ENCODE results near the gene ATP11A.
"Not testable (repeated sequence)": the region's sequence is repeated elsewhere in the genome, so short reads cannot be mapped to it uniquely, and the experiment has no call there.

The ATP11A gene

DNA sequence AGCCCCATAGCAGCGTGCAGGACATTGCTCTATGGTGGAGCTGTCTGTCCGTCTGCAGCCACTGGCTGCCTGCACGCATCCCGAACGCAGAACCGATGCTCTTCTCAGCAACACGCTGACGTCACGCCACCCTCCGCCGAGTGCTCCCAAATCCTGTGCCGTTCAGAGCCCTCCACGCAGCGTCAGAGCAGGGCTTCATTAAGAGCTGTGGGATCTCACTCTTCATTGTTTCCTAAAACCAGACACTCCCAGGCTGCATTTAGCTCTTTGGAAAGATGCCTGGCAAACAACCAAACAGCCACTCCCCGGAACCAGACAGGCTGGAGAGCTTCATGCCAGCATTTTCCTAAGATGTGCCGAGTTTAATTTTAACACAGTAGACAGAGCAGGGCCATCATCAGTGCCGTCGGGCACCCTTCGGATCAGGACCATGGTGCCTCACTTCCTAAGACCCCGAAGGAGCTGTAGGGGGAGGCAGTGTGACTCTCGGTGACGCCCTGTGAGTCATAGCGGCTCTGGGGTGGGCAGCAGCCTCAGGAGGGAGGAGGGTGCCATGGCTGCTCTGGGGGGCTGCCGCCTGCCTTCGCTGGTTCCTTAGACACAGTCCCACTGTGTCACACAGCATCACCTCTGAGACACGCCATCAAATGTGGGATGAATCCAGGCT lies 147.7 kb downstream of the ATP11A start:
- Histone ChIP-seq H3K9ac (ENCODE audit: low read length) (no peak overlapping the region), H3K36me3 (ENCODE audit: control insufficient read depth, insufficient read depth, low read length, severe bottlenecking) (peaks cover 23% of the 10 kb centered on the region), H3K27me3 (replicated peaks; ENCODE audit: control insufficient read depth, insufficient read depth, low read length) (no peaks in the 10 kb centered on the region), H3K4me1 (ENCODE audit: control insufficient read depth, insufficient read depth, low read length) (peaks cover 23% of the 10 kb centered on the region), H3K9me3 (ENCODE audit: control insufficient read depth, low read length) (no peaks in the 10 kb centered on the region), H3K4me3 (ENCODE audit: low read length) (no peak overlapping the region)
- peak; percentile 4 for DNase-seq (ENCODE audit: low read depth)

DNA sequence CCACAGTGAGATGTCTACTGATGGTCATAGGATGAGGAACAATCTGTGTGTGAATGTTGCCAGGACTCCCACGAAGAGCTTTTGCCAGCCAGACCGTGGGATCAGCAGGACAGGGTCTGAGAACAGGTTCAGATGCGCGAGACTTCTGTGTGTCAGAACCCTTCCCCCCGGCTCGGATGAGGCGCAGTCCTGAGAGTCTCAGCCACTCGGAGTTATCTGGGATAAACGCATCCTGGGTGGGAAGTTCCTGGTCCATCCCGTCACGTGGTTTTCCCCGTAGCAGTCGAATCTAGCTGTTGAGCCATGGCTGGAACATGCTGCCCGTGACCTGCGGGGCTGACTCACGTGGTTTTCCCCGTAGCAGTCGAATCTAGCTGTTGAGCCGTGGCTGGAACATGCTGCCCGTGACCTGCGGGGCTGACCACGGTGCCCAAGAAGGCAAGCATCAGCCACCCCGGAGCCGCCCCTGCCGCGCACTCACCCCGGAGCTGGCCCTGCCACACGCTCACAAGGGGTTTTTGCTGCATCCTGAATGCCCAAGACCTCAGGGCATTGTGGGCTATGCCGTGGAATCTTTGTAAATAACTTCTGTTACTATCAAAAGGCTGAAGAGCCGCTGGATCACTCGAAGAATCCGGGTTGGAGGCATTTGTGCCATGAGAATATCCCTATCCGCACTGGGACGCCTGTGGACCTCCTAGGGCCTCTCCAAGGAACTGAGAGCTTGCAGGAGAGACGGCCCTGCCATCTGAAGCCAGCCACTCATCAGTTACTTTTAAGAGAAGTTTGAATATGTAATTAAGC lies 148.4 kb downstream of the ATP11A start:
- Histone ChIP-seq H3K27me3 (replicated peaks; ENCODE audit: control insufficient read depth, insufficient read depth, low read length) (no peaks in the 10 kb centered on the region), H3K9me3 (ENCODE audit: control insufficient read depth, low read length) (no peaks in the 10 kb centered on the region), H3K9ac (ENCODE audit: low read length) (no peak overlapping the region), H3K36me3 (ENCODE audit: control insufficient read depth, insufficient read depth, low read length, severe bottlenecking) (peaks cover 16% of the 10 kb centered on the region), H3K4me3 (ENCODE audit: low read length) (no peak overlapping the region), H3K4me1 (ENCODE audit: control insufficient read depth, insufficient read depth, low read length) (peaks cover 30% of the 10 kb centered on the region)
- DNase-seq (ENCODE audit: low read depth) = no peak

DNA sequence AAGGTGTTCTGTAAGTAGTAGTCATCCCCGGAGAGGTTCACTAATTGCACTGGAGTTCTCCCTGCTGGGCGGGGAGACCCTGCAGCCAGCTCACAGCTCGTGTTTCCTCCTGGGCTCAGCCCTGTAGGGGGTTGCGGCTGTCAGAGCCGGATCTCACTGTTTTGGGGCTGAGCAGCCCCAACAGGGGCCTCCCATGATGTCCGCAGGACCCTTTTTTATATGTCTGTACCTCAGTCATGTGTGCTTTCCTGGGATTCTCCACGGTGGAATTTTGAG lies 148.9 kb downstream of the ATP11A start:
- no peak for DNase-seq (ENCODE audit: low read depth)
- no peak overlapping the region for H3K9ac ChIP-seq (ENCODE audit: low read length)
- H3K27me3 ChIP-seq (replicated peaks; ENCODE audit: control insufficient read depth, insufficient read depth, low read length) = no peaks in the 10 kb centered on the region
- no peaks in the 10 kb centered on the region for H3K9me3 ChIP-seq (ENCODE audit: control insufficient read depth, low read length)
- H3K4me1 ChIP-seq (ENCODE audit: control insufficient read depth, insufficient read depth, low read length) = peaks cover 30% of the 10 kb centered on the region
- H3K4me3 ChIP-seq (ENCODE audit: low read length) = no peak overlapping the region
- H3K36me3 ChIP-seq (ENCODE audit: control insufficient read depth, insufficient read depth, low read length, severe bottlenecking) = peaks cover 11% of the 10 kb centered on the region

DNA sequence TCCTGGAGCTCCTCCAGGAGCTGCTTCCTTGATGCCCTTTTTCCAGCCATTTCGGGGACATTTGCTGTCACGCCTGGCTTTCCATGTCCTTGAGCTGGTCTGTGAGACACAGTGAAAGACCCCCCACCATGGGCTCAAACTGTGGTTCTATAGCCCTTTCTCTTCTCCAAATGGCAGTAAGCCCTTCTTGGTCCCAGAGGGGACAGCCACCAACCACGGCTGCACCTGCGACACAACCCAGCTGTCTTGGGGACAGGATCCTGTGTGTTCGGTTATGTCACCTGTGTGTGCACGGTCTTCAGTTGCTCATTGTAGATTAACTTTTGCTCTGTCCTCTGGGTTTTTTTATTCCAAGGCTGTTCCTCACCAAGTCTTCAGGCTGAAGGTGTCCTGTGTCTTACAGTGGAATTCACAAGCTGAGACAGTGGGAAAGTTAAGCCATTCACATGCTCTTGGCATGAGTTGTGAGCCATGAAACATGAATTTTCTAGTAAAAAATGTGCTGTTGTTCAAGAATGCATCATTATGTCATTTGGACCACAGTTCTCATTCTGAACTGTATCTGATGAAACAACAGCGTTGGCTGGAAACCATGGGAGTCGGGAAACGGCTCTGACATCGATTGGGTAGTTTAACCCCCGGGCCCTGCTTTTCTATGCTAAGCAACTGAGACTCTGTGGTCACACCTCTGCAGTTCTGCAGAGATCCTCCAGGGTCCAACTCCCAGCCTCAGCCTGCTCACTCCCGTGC lies 149.7 kb downstream of the ATP11A start:
- Histone ChIP-seq H3K4me1 (ENCODE audit: control insufficient read depth, insufficient read depth, low read length) (peaks cover 30% of the 10 kb centered on the region), H3K9me3 (ENCODE audit: control insufficient read depth, low read length) (no peaks in the 10 kb centered on the region), H3K36me3 (ENCODE audit: control insufficient read depth, insufficient read depth, low read length, severe bottlenecking) (peaks cover 4% of the 10 kb centered on the region), H3K9ac (ENCODE audit: low read length) (no peak overlapping the region), H3K4me3 (ENCODE audit: low read length) (no peak overlapping the region), H3K27me3 (replicated peaks; ENCODE audit: control insufficient read depth, insufficient read depth, low read length) (no peaks in the 10 kb centered on the region)
- peak; percentile 25 for DNase-seq (ENCODE audit: low read depth)

DNA sequence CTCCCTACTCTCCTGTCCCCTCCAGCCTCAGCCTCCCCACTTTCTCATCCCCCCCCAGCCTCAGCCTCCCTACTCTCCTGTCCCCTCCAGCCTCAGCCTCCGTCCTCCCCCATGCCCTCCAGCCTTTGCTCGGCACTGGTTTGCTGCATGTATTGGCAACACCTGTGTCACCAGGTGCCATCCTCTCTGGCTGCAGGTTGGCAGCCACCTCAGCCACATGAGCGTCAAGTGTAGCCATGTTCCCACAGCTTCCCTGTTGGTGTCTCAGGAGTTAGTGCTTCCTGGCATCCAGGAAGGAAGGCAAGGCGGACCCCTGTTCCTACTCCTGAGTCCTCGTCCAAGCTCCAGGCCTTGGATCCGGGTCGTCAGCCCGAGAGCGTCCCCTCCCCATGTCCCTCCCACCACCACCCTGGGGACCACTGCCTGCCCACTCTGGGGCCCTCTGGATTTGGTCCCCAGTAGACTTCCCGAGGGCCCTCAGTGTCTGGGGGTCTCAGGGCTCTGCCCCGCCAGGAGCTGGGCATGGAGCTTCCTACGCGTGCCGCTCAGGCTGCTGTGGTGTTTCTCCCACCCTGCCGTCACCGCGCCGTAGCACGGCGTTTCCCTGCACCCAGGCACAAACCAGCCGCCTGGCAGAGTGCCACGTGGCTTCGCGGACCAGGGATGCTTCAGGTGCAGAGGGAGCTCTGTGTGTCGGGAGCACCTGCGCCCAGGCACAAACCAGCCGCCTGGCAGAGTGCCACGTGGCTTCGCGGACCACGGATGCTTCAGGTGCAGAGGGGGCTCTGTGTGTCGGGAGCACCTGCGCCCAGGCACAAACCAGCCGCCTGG lies 150.8 kb downstream of the ATP11A start:
- peaks cover 30% of the 10 kb centered on the region for H3K4me1 ChIP-seq (ENCODE audit: control insufficient read depth, insufficient read depth, low read length)
- no peak overlapping the region for H3K9ac ChIP-seq (ENCODE audit: low read length)
- H3K9me3 ChIP-seq (ENCODE audit: control insufficient read depth, low read length) = no peaks in the 10 kb centered on the region
- H3K4me3 ChIP-seq (ENCODE audit: low read length) = no peak overlapping the region
- no peaks in the 10 kb centered on the region for H3K36me3 ChIP-seq (ENCODE audit: control insufficient read depth, insufficient read depth, low read length, severe bottlenecking)
- H3K27me3 ChIP-seq (replicated peaks; ENCODE audit: control insufficient read depth, insufficient read depth, low read length) = no peaks in the 10 kb centered on the region
- DNase-seq (ENCODE audit: low read depth) = no peak

DNA sequence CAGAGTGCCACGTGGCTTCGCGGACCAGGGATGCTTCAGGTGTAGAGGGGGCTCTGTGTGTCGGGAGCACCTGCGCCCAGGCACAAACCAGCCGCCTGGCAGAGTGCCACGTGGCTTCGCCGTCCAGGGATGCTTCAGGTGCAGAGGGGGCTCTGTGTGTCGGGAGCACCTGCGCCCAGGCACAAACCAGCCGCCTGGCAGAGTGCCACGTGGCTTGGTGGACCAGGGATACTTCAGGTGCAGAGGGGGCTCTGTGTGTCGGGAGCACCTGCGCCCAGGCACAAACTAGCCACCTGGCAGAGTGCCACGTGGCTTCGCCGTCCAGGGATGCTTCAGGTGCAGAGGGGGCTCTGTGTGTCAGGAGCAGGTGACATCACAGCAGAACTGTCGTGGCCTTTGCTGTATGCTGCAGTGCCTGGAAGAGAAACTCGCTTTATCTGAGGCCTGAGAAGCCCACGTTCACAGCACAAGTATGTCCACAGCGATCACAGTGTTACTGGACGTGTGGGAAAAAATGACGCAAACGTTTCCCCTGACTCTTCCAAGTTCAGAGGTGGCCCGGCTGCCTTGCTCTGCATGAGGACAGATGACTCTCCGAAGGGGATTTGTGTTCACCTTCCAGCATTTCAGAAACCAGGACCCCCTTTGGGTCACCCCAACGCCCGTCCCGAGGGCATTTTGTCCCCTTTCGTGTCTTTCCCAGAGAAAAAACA lies 151.6 kb downstream of the ATP11A start:
- H3K36me3 ChIP-seq (ENCODE audit: control insufficient read depth, insufficient read depth, low read length, severe bottlenecking) = not testable (repeated sequence)

DNA sequence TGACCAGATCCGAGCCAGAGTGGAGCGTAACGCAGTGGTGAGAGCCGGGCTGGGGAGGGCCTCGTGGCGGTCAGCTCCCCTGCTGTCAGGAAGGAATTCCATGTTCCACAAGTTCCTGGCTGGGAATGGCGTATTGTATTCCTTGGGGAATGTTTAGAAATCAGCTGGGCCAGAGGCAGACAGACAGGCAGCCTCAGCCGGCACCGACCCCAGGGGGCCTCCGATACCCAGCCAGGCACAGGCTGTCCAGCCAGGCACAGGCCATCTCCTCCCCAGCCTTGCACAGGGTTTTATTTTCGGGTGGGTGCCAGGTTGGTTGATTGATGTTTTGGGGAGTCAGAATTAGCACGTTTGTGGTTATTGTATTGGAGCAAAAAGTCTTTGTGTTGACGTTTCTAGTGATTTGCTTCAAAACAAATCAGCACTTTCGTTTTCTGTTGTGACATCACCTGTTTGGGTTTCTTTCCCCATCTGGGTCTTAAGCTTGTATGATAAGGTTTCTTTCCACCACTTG lies 152.6 kb downstream of the ATP11A start:
- Histone ChIP-seq H3K27me3 (replicated peaks; ENCODE audit: control insufficient read depth, insufficient read depth, low read length) (no peaks in the 10 kb centered on the region), H3K4me1 (ENCODE audit: control insufficient read depth, insufficient read depth, low read length) (peaks cover 25% of the 10 kb centered on the region), H3K4me3 (ENCODE audit: low read length) (peak overlapping the region; percentile 28), H3K9ac (ENCODE audit: low read length) (peak overlapping the region; percentile 43), H3K36me3 (ENCODE audit: control insufficient read depth, insufficient read depth, low read length, severe bottlenecking) (no peaks in the 10 kb centered on the region), H3K9me3 (ENCODE audit: control insufficient read depth, low read length) (no peaks in the 10 kb centered on the region)
- DNase-seq (ENCODE audit: low read depth) = no peak

More for the DNA sequence above, 151.6 kb downstream of the ATP11A start:
- not testable (repeated sequence) for H3K27me3 ChIP-seq (replicated peaks; ENCODE audit: control insufficient read depth, insufficient read depth, low read length); H3K9me3 ChIP-seq (ENCODE audit: control insufficient read depth, low read length); DNase-seq (ENCODE audit: low read depth)
- H3K4me3 ChIP-seq (ENCODE audit: low read length) = peak overlapping the region; percentile 29
- H3K9ac ChIP-seq (ENCODE audit: low read length) = peak overlapping the region; percentile 43
- peaks cover 30% of the 10 kb centered on the region for H3K4me1 ChIP-seq (ENCODE audit: control insufficient read depth, insufficient read depth, low read length)

DNA sequence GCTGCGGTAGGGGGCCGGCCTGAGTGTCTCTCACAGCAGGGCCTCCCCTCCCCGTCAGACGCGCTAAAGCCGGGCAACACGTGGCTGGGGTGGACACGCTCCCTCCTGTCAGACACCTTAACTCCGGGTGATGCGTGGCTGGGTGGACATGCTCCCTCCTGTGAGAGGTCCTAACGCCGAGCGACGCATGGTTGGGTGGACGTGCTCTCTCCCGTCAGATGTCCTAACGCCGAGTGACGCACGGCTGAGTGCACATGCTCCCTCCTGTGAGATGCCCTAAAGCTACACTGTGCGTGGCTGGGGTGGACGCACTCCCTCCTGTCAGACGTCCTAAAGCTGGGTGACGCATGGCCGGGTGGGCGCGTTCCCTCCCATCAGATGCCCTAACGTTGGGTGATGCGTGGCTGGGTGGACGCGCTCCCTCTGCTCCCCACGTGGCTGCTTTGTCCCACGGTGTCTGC lies 153.1 kb downstream of the ATP11A start:
- H3K27me3 ChIP-seq (replicated peaks; ENCODE audit: control insufficient read depth, insufficient read depth, low read length) = no peaks in the 10 kb centered on the region
- no peaks in the 10 kb centered on the region for H3K36me3 ChIP-seq (ENCODE audit: control insufficient read depth, insufficient read depth, low read length, severe bottlenecking)
- no peak overlapping the region for H3K9ac ChIP-seq (ENCODE audit: low read length)
- H3K4me1 ChIP-seq (ENCODE audit: control insufficient read depth, insufficient read depth, low read length) = peaks cover 24% of the 10 kb centered on the region
- H3K9me3 ChIP-seq (ENCODE audit: control insufficient read depth, low read length) = no peaks in the 10 kb centered on the region
- H3K4me3 ChIP-seq (ENCODE audit: low read length) = no peak overlapping the region
- no peak for DNase-seq (ENCODE audit: low read depth)

DNA sequence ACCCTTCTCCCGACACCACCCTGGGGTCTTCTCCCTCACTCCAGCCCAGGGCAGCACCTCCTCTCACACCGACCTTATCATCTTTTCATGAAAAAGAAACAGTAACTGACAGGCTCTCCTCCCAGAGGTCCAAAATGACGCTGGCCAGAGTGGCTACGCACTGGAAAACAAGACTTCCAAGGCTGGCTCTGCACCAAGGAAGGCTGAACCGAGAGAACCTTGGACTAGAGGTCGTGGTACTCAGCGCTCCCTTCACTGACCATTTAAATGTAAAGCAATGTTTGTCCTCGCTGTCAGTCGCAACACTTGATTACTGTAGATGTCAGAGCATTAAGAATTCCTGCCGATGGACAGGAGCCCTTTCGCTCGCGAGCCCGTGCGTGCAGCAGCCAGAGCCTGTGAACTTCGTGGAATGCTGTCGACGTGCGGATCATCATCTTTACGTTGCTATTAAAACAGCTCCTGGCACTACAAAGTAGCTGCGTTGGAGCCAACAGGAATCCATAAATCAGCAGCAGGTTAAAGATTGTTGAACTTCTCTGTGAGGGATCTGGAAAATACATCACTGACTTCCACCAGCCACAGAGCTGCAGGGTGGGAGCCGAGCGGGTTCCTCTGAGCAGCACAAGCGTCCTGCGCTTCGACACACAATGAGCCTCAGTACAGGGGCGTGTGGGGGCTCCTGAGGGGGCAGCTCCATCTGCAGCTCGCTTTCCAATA lies 153.7 kb downstream of the ATP11A start:
- Histone ChIP-seq H3K36me3 (ENCODE audit: control insufficient read depth, insufficient read depth, low read length, severe bottlenecking) (no peaks in the 10 kb centered on the region), H3K9ac (ENCODE audit: low read length) (no peak overlapping the region), H3K27me3 (replicated peaks; ENCODE audit: control insufficient read depth, insufficient read depth, low read length) (no peaks in the 10 kb centered on the region), H3K4me1 (ENCODE audit: control insufficient read depth, insufficient read depth, low read length) (peaks cover 24% of the 10 kb centered on the region), H3K9me3 (ENCODE audit: control insufficient read depth, low read length) (no peaks in the 10 kb centered on the region), H3K4me3 (ENCODE audit: low read length) (no peak overlapping the region)
- no peak for DNase-seq (ENCODE audit: low read depth)

DNA sequence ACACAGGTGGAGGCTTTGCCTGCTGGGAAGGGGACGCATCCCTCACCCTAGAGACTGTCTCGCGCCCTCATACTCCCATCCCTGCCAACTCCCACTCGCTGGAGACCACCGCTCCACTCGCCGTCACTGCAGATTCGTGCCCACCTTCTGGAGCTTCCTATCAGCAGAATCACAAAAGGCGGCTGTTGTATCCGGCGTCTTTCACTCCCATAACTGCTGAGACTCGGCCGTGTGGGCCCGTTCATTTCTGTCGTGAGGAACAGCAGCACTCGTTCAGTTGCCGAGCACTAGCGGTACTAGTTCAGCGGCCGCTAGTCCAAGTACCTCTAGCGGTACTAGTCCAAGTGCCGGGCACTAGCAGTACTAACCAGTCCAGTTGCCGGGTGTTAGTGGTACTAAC lies 154.6 kb downstream of the ATP11A start:
- no peak for DNase-seq (ENCODE audit: low read depth)
- no peaks in the 10 kb centered on the region for H3K27me3 ChIP-seq (replicated peaks; ENCODE audit: control insufficient read depth, insufficient read depth, low read length)
- H3K36me3 ChIP-seq (ENCODE audit: control insufficient read depth, insufficient read depth, low read length, severe bottlenecking) = no peaks in the 10 kb centered on the region
- H3K4me1 ChIP-seq (ENCODE audit: control insufficient read depth, insufficient read depth, low read length) = peaks cover 21% of the 10 kb centered on the region
- no peak overlapping the region for H3K9ac ChIP-seq (ENCODE audit: low read length)
- no peaks in the 10 kb centered on the region for H3K9me3 ChIP-seq (ENCODE audit: control insufficient read depth, low read length)
- no peak overlapping the region for H3K4me3 ChIP-seq (ENCODE audit: low read length)
